Thyroid gland (tissue), 4 donors: Measurements from ENCODE around the gene LPP. TPM values are rescaled to one million over a fixed set of nuclear protein-coding genes. Genes with fewer than 3 reads are reported as not detected.

Source experiments
- DNase-seq, 2 donors: peaks; one replicate each; pipeline ENCODE4 v3.0.0-alpha.2; 2019
- H3K27ac ChIP-seq, 3 donors: fragments of 200-600 bp; sonication (generic); 1 replicate in 2 of 3; 2 replicates in 1 of 3; pipeline ENCODE4 v1.5.1; 2016 to 2019; ENCODE audit warnings: mild to moderate bottlenecking in 1 of 3, moderate library complexity in 1 of 3
- H3K27me3 ChIP-seq: fragments of 200-600 bp; sonication (generic); one replicate; pipeline ENCODE4 v1.5.1; 2019
- H3K36me3 ChIP-seq, 2 donors: fragments of 200-600 bp; sonication (generic); one replicate each; pipeline ENCODE4 v1.5.1; 2016 to 2019
- H3K4me1 ChIP-seq, 2 donors: fragments of 200-600 bp; sonication (generic); one replicate each; pipeline ENCODE4 v1.5.1; 2017 to 2019
- H3K4me3 ChIP-seq, 3 donors: fragments of 200-600 bp; sonication (generic); replicated peaks in 1 of 3; 1 replicate in 2 of 3; 2 replicates in 1 of 3; pipeline ENCODE4 v1.5.1; 2016; ENCODE audit warnings: mild to moderate bottlenecking in 1 of 3
- H3K9me3 ChIP-seq: fragments of 200-600 bp; sonication (generic); one replicate; pipeline ENCODE4 v1.5.1; 2017
- POLR2A ChIP-seq, 2 donors: fragments of 450-650 bp; IDR thresholded peaks; one replicate each; pipeline ENCODE4 v1.6.1; 2017; ENCODE audit warnings: antibody characterized with exemption in 2 of 2, mild to moderate bottlenecking in 2 of 2, moderate library complexity in 1 of 2
- WGBS, 2 donors: methylation state at CpG; one replicate each; pipeline ENCODE4 v1.1.5; 2017; 5-methylcytosine and 5-hydroxymethylcytosine counted together
- intact Hi-C: fragments of 100-400 bp; cut with DNase I; formaldehyde crosslinking; loops from one replicate; pipeline ENCODE4 v1.15.1; 2023
- total RNA-seq, 4 donors: library from RNA; depleted of rRNA; stranded (reverse); fragments of >200 nt; gene quantifications; one replicate each; pipeline ENCODE4 v1.2.3, GENCODE V29; 2016
- TF ChIP-seq, protein P1 (sequence below), 6 experiments: fragments of 200-600 bp in 3 of 6; fragments of 450-650 bp in 3 of 6; sonication (generic) in 3 of 6; IDR thresholded peaks; one replicate each; pipeline ENCODE4 v1.5.1; 2016 to 2019; ENCODE audit warnings: antibody characterized with exemption in 6 of 6, mild to moderate bottlenecking in 2 of 6, inconsistent platforms in 1 of 6, moderate library complexity in 1 of 6

LPP gene
- total RNA-seq, 4 donors from 2014 or later = 79.0 to 141 (median 82.8) TPM

DNA sequence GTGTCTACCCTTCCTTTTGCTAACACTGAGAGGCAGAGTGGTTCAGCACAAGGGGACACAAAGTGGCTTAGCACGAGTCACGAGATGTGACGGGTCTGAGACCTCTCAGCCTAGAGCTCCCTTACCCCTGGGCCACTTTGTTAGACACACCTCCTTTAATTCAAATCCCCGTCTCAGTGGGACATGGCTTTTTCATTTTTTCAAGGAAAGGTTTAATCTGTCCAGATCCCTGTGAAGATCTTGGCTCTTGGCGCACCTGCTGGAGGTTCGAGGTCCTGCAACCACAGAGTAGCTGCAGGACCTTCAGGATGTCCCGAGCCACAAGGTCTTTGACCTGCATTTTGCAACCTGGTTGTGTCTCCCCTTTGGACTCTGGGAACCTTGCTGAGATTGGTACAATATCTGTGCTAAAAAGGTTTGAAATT is 52.0 kb downstream of the LPP start:
- Histone ChIP-seq H3K27ac (no peak overlapping the region), H3K27me3 (no peaks in the 10 kb centered on the region), H3K9me3 (no peaks in the 10 kb centered on the region), H3K4me3 (no peak overlapping the region), H3K36me3 (peaks cover 0 to 3% of the 10 kb centered on the region in 2 donors), H3K4me1 (no peaks in the 10 kb centered on the region)
- 93 to 97% methylated on average over 7 of the region's 7 CpGs for WGBS, 2 donors
- intact Hi-C loops = no loop called here
- DNase-seq = no peak
- TF ChIP-seq POLR2A (IDR thresholded peaks at IDR 0.05) = no peak
- TF ChIP-seq, protein P1, sequence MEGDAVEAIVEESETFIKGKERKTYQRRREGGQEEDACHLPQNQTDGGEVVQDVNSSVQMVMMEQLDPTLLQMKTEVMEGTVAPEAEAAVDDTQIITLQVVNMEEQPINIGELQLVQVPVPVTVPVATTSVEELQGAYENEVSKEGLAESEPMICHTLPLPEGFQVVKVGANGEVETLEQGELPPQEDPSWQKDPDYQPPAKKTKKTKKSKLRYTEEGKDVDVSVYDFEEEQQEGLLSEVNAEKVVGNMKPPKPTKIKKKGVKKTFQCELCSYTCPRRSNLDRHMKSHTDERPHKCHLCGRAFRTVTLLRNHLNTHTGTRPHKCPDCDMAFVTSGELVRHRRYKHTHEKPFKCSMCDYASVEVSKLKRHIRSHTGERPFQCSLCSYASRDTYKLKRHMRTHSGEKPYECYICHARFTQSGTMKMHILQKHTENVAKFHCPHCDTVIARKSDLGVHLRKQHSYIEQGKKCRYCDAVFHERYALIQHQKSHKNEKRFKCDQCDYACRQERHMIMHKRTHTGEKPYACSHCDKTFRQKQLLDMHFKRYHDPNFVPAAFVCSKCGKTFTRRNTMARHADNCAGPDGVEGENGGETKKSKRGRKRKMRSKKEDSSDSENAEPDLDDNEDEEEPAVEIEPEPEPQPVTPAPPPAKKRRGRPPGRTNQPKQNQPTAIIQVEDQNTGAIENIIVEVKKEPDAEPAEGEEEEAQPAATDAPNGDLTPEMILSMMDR (IDR thresholded peaks at IDR 0.05) = no peak

- Histone ChIP-seq H3K9me3 (no peaks in the 10 kb centered on the region), H3K4me1 (no peaks in the 10 kb centered on the region), H3K4me3 (no peak overlapping the region), H3K27me3 (no peaks in the 10 kb centered on the region), H3K27ac (no peak overlapping the region), H3K36me3 (peaks cover 0 to 3% of the 10 kb centered on the region in 2 donors)
- intact Hi-C loops = no loop called here
- TF ChIP-seq, protein P1 (IDR thresholded peaks at IDR 0.05) = no peak
- no peak for TF ChIP-seq POLR2A (IDR thresholded peaks at IDR 0.05)
- 94 to 98% methylated on average over 3 of the region's 3 CpGs for WGBS, 2 donors
- DNase-seq = no peak
Observed at GRCh38 chr3:188206787-188207186, 52.8 kb downstream of the LPP start.

GRCh38 chr3:188207941-188208515 is 54.1 kb downstream of the LPP start:
- DNase-seq = no peak
- Histone ChIP-seq H3K4me1 (no peaks in the 10 kb centered on the region), H3K36me3 (peaks cover 0 to 3% of the 10 kb centered on the region in 2 donors), H3K4me3 (no peak overlapping the region), H3K27me3 (no peaks in the 10 kb centered on the region), H3K27ac (no peak overlapping the region), H3K9me3 (no peaks in the 10 kb centered on the region)
- TF ChIP-seq, protein P1 (IDR thresholded peaks at IDR 0.05) = no peak
- no peak for TF ChIP-seq POLR2A (IDR thresholded peaks at IDR 0.05)
- intact Hi-C loops = no loop called here
- WGBS, 2 donors = 90 to 96% methylated on average over 5 of the region's 5 CpGs

DNA sequence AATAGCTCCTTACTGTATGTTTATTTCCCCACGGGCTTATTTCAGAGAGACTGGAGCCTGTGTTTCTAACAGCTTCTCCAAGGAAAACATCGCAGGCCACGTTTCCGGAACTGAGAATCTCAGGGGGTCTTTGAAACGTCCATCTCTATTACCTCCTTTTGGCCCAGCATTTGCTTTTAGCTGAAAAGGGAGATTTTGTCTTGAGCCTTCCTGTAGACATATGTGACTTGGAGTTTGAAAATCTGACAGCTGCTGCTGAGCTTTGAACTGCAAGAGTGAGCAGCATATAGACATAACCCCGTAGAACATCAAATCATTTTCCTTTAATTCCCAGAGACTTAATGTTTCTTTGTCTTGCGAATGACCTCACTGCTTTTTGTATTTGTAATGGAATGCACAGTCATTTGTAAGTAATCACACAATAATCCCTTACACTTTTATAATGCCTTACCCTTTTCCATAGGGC is 54.6 kb downstream of the LPP start:
- TF ChIP-seq, protein P1 (IDR thresholded peaks at IDR 0.05) = no peak
- TF ChIP-seq POLR2A (IDR thresholded peaks at IDR 0.05) = no peak
- WGBS, 2 donors = 71 to 73% methylated on average over 7 of the region's 7 CpGs
- Histone ChIP-seq H3K9me3 (no peaks in the 10 kb centered on the region), H3K27ac (no peak overlapping the region), H3K4me3 (no peak overlapping the region), H3K27me3 (no peaks in the 10 kb centered on the region), H3K4me1 (no peaks in the 10 kb centered on the region), H3K36me3 (peaks cover 0 to 3% of the 10 kb centered on the region in 2 donors)
- DNase-seq = no peak
- intact Hi-C loops = no loop called here

- no peak for DNase-seq
- H3K27ac ChIP-seq = no peak overlapping the region
- H3K4me1 ChIP-seq = no peaks in the 10 kb centered on the region
- WGBS, 2 donors = 88 to 89% methylated on average over 3 of the region's 3 CpGs
- no peak overlapping the region for H3K4me3 ChIP-seq
- TF ChIP-seq POLR2A (IDR thresholded peaks at IDR 0.05) = no peak
- no peaks in the 10 kb centered on the region for H3K9me3 ChIP-seq
- no peaks in the 10 kb centered on the region for H3K27me3 ChIP-seq
- peaks cover 0 to 3% of the 10 kb centered on the region in 2 donors for H3K36me3 ChIP-seq
- intact Hi-C loops = no loop called here
Observed at GRCh38 chr3:188209034-188209433, 55.1 kb downstream of the LPP start.
